HEK293 (cell line): ENCODE data around the gene TMEM247.

Experiments used
- CTCF ChIA-PET: fragments of 350-600 bp; formaldehyde crosslinking; extraction: SDS; loops from one replicate; lab custom pipeline; 2021; ENCODE audit warnings: antibody characterized with exemption; lab: Yijun Ruan, JAX
- POLR2A ChIA-PET: fragments of 300-600 bp; formaldehyde crosslinking; extraction: SDS; loops from one replicate; lab custom pipeline; 2020; ENCODE audit warnings: antibody characterized with exemption, inconsistent platforms; lab: Yijun Ruan, JAX
- H3K27ac ChIP-seq: fragments of 200-500 bp; sonication (Bioruptor generic); 2 replicates; pipeline ENCODE4 v1.5.1; 2014; ENCODE audit warnings: low read depth, low read length, control low read depth, inconsistent platforms; ENCODE audit errors: extremely low read depth
- H3K36me3 ChIP-seq, 2 experiments: fragments of 200-500 bp in 1 of 2; sonication (Bioruptor generic) in 1 of 2; 1 replicate in 1 of 2; 2 replicates in 1 of 2; pipeline ENCODE4 v1.5.1; 2014 to 2017; ENCODE audit warnings: inconsistent platforms in 2 of 2, low read length in 2 of 2; ENCODE audit not compliant: control insufficient read depth in 2 of 2, insufficient read depth in 1 of 2
- H3K4me1 ChIP-seq: fragments of 200-500 bp; sonication (Bioruptor generic); 2 replicates; pipeline ENCODE4 v1.5.1; 2014; ENCODE audit warnings: mild to moderate bottlenecking, low read length, inconsistent platforms; ENCODE audit not compliant: control insufficient read depth, insufficient read depth
- H3K4me3 ChIP-seq: 2 replicates; pipeline ENCODE4 v1.5.1; 2011; ENCODE audit warnings: low read depth, mild to moderate bottlenecking, control low read depth, low read length, moderate library complexity
- H3K9me3 ChIP-seq: fragments of 200-500 bp; sonication (Bioruptor generic); 2 replicates; pipeline ENCODE4 v1.5.1; 2014; ENCODE audit warnings: low read depth, low read length, inconsistent platforms; ENCODE audit not compliant: control insufficient read depth, insufficient read depth
- GLI2 ChIP-seq: fragments of 450-650 bp; formaldehyde crosslinking; IDR thresholded peaks from 2 replicates; pipeline ENCODE4; 2017; ENCODE audit warnings: missing biosample characterization, missing genetic modification characterization, low read depth, borderline replicate concordance
- HOXC10 ChIP-seq: sonication (generic); formaldehyde crosslinking; IDR thresholded peaks from 2 replicates; pipeline ENCODE4 v1.8.1; 2023; ENCODE audit warnings: mild to moderate bottlenecking, missing genetic modification reagents
- HOXD13 ChIP-seq: sonication (generic); formaldehyde crosslinking; IDR thresholded peaks from 2 replicates; pipeline ENCODE4 v1.8.0; 2022; ENCODE audit warnings: missing genetic modification reagents, borderline replicate concordance
- RBAK ChIP-seq: fragments of 450-650 bp; formaldehyde crosslinking; IDR thresholded peaks from 2 replicates; pipeline ENCODE4 v1.5.1; 2016; ENCODE audit warnings: missing biosample characterization, missing genetic modification characterization
- ZBTB7A ChIP-seq: fragments of 450-650 bp; formaldehyde crosslinking; IDR thresholded peaks from 2 replicates; pipeline ENCODE4 v1.5.1; 2016; ENCODE audit warnings: low read depth, missing biosample characterization, missing genetic modification characterization
- ZNF140 ChIP-seq: fragments of 450-650 bp; formaldehyde crosslinking; IDR thresholded peaks from 2 replicates; pipeline ENCODE4 v1.5.1; 2016; ENCODE audit warnings: missing biosample characterization, missing genetic modification characterization
- ZNF248 ChIP-seq: fragments of 450-650 bp; formaldehyde crosslinking; IDR thresholded peaks from 2 replicates; pipeline ENCODE4 v1.5.1; 2017; ENCODE audit warnings: missing biosample characterization, missing genetic modification characterization
- ZNF37A ChIP-seq: fragments of 450-650 bp; IDR thresholded peaks from 2 replicates; pipeline ENCODE4 v1.5.1; 2018; ENCODE audit warnings: missing biosample characterization, missing genetic modification characterization
- ZNF394 ChIP-seq: fragments of 450-650 bp; formaldehyde crosslinking; IDR thresholded peaks from 2 replicates; pipeline ENCODE4 v1.5.1; 2016; ENCODE audit warnings: missing biosample characterization, missing genetic modification characterization, mild to moderate bottlenecking, moderate library complexity, borderline replicate concordance
- ZNF416 ChIP-seq: fragments of 450-650 bp; formaldehyde crosslinking; IDR thresholded peaks from 2 replicates; pipeline ENCODE4 v1.5.1; 2016; ENCODE audit warnings: missing biosample characterization, missing genetic modification characterization
- ZNF473 ChIP-seq: fragments of 450-650 bp; formaldehyde crosslinking; IDR thresholded peaks from 2 replicates; pipeline ENCODE4 v1.5.1; 2017; ENCODE audit warnings: missing biosample characterization, missing genetic modification characterization
- ZNF501 ChIP-seq: fragments of 450-650 bp; formaldehyde crosslinking; IDR thresholded peaks from 2 replicates; pipeline ENCODE4 v1.5.1; 2016; ENCODE audit warnings: missing biosample characterization, missing genetic modification characterization
- ZNF529 ChIP-seq: fragments of 450-650 bp; formaldehyde crosslinking; IDR thresholded peaks from 2 replicates; pipeline ENCODE4 v1.5.1; 2017; ENCODE audit warnings: missing genetic modification characterization, missing biosample characterization; ENCODE audit not compliant: insufficient replicate concordance
- ZNF555 ChIP-seq: fragments of 450-650 bp; formaldehyde crosslinking; conservative IDR thresholded peaks from 2 replicates; pipeline ENCODE4 v1.5.1; 2017; ENCODE audit warnings: missing biosample characterization, mild to moderate bottlenecking, missing genetic modification characterization, inconsistent platforms
- ZNF623 ChIP-seq: fragments of 450-650 bp; formaldehyde crosslinking; IDR thresholded peaks from 2 replicates; pipeline ENCODE4 v1.5.1; 2016; ENCODE audit warnings: missing biosample characterization, missing genetic modification characterization
- ZNF658 ChIP-seq: fragments of 450-650 bp; formaldehyde crosslinking; IDR thresholded peaks from 2 replicates; pipeline ENCODE4; 2016; ENCODE audit warnings: missing biosample characterization, missing genetic modification characterization
- ZNF843 ChIP-seq: fragments of 450-650 bp; formaldehyde crosslinking; IDR thresholded peaks from 2 replicates; pipeline ENCODE4 v1.5.1; 2016; ENCODE audit warnings: missing biosample characterization, missing genetic modification characterization
- TF ChIP-seq, protein P1 (sequence below): fragments of 450-650 bp; formaldehyde crosslinking; IDR thresholded peaks from 2 replicates; pipeline ENCODE4 v1.5.1; 2016; ENCODE audit warnings: missing biosample characterization, missing genetic modification characterization
- TF ChIP-seq, protein P2 (sequence below): fragments of 450-650 bp; formaldehyde crosslinking; IDR thresholded peaks from 2 replicates; pipeline ENCODE4 v1.5.1; 2017; ENCODE audit warnings: missing biosample characterization, missing genetic modification characterization
- TF ChIP-seq, protein P3 (sequence below): fragments of 450-650 bp; formaldehyde crosslinking; IDR thresholded peaks from 2 replicates; pipeline ENCODE4 v1.5.1; 2016; ENCODE audit warnings: missing biosample characterization, missing genetic modification characterization
- TF ChIP-seq, protein P4 (sequence below): fragments of 450-650 bp; formaldehyde crosslinking; conservative IDR thresholded peaks from 2 replicates; pipeline ENCODE4 v1.5.1; 2016; ENCODE audit warnings: low read depth, missing biosample characterization, missing genetic modification characterization

TMEM247 gene

DNA sequence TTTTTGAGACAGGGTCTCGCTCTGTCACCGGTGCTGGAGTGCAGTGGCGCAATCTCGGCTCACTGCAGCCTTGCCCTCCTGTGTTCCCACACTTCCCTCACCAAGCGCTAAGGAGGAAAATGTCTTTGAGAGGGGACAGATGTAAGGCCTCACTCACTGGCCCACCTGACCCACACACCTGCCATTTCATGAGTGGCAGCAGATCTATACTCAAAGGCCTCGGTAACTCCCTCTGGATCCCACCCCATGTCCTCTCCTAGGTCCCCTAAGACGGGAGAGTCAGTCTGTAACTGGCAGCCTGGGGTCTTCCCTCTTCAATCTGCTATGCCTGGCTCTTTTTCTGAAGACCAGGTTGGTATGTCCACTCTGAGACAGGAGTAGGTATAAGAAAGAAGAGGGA is 12.9 kb downstream of the TMEM247 start (continued):
- TF ChIP-seq, protein P1, sequence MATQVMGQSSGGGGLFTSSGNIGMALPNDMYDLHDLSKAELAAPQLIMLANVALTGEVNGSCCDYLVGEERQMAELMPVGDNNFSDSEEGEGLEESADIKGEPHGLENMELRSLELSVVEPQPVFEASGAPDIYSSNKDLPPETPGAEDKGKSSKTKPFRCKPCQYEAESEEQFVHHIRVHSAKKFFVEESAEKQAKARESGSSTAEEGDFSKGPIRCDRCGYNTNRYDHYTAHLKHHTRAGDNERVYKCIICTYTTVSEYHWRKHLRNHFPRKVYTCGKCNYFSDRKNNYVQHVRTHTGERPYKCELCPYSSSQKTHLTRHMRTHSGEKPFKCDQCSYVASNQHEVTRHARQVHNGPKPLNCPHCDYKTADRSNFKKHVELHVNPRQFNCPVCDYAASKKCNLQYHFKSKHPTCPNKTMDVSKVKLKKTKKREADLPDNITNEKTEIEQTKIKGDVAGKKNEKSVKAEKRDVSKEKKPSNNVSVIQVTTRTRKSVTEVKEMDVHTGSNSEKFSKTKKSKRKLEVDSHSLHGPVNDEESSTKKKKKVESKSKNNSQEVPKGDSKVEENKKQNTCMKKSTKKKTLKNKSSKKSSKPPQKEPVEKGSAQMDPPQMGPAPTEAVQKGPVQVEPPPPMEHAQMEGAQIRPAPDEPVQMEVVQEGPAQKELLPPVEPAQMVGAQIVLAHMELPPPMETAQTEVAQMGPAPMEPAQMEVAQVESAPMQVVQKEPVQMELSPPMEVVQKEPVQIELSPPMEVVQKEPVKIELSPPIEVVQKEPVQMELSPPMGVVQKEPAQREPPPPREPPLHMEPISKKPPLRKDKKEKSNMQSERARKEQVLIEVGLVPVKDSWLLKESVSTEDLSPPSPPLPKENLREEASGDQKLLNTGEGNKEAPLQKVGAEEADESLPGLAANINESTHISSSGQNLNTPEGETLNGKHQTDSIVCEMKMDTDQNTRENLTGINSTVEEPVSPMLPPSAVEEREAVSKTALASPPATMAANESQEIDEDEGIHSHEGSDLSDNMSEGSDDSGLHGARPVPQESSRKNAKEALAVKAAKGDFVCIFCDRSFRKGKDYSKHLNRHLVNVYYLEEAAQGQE = no peak
- TF ChIP-seq ZNF37A (tag by site-specific recombination) (no peak), ZNF416 (tag by site-specific recombination) (no peak), RBAK (no peak)

DNA sequence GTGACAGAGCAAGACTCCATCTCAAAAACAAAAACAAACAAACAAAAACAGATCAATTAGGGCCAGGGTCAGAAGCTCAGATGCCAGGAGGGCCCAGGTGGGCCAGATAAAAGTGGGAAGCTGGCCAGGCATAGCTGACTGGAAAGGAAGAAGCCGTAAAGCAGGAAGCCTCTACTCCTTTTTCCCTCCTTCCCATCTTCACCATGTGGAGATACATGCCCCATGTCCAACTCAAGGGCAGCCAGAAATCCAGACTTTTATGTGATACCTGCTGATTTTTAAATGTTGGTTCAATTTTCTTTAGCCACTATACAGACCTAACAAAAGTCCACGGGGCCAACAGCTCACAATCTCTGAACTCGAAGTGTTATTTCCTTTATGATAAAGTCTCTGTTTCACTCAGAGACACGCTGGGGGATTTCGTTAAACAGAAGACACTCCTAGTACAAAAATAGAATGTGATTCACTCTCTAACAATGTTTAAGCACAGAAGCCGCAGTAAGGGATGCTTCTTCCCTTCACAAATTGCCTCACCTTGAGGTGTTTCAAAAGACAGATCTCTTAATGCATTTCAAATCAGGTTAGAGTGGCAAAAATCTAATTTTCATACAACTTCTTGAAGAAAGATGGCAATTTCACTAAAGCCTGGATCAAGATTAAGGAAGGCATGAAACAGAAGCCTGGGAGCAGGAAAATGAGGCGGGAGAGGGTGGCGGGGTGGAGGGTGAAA is 14.0 kb downstream of the TMEM247 start:
- H3K27ac ChIP-seq = no peak overlapping the region
- no peaks in the 10 kb centered on the region for H3K9me3 ChIP-seq
- H3K4me3 ChIP-seq = no peak overlapping the region
- TF ChIP-seq ZNF501 (tag by site-specific recombination) = no peak
- TF ChIP-seq ZNF394 (tag by site-specific recombination) = no peak
- TF ChIP-seq ZNF658 (tag by site-specific recombination) = no peak
- TF ChIP-seq, protein P2, sequence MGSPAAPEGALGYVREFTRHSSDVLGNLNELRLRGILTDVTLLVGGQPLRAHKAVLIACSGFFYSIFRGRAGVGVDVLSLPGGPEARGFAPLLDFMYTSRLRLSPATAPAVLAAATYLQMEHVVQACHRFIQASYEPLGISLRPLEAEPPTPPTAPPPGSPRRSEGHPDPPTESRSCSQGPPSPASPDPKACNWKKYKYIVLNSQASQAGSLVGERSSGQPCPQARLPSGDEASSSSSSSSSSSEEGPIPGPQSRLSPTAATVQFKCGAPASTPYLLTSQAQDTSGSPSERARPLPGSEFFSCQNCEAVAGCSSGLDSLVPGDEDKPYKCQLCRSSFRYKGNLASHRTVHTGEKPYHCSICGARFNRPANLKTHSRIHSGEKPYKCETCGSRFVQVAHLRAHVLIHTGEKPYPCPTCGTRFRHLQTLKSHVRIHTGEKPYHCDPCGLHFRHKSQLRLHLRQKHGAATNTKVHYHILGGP (tag by site-specific recombination) = no peak
- TF ChIP-seq ZNF623 (tag by site-specific recombination) = no peak
- no peak for TF ChIP-seq ZNF248 (tag by site-specific recombination)
- TF ChIP-seq, protein P3, sequence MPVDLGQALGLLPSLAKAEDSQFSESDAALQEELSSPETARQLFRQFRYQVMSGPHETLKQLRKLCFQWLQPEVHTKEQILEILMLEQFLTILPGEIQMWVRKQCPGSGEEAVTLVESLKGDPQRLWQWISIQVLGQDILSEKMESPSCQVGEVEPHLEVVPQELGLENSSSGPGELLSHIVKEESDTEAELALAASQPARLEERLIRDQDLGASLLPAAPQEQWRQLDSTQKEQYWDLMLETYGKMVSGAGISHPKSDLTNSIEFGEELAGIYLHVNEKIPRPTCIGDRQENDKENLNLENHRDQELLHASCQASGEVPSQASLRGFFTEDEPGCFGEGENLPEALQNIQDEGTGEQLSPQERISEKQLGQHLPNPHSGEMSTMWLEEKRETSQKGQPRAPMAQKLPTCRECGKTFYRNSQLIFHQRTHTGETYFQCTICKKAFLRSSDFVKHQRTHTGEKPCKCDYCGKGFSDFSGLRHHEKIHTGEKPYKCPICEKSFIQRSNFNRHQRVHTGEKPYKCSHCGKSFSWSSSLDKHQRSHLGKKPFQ (tag by site-specific recombination) = no peak
- TF ChIP-seq GLI2 (tag by site-specific recombination) = no peak
- TF ChIP-seq, all 188 proteins: peak for 0
- ChIA-PET CTCF (interaction anchor here (0.6 to 1.0 kb wide), 3 partner anchors 12 to 334 kb away, joined by 3 to 4 read pairs (median 3); no protein-coding TSS in a partner anchor), POLR2A (no interaction called here)
- H3K36me3 ChIP-seq = no peaks in the 10 kb centered on the region
- H3K4me1 ChIP-seq = no peaks in the 10 kb centered on the region

DNA sequence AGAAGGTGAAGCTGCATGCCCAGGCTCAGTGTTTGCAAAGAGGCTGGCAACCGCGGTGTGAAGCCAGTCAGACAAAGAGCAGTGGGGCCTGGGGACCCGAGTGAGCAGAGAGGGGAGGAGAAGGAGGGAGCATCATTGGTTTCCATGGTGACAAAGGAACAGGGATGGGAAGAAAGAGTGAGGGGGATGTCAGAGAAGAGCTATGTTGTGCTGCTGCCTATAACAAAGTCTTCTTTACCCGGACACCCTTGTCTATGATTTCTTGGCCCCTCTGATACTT is 14.5 kb downstream of the TMEM247 start:
- no peaks in the 10 kb centered on the region for H3K36me3 ChIP-seq
- ChIA-PET POLR2A (no interaction called here), CTCF (no interaction called here)
- H3K9me3 ChIP-seq = no peaks in the 10 kb centered on the region
- no peaks in the 10 kb centered on the region for H3K4me1 ChIP-seq
- no peak overlapping the region for H3K4me3 ChIP-seq
- H3K27ac ChIP-seq = no peak overlapping the region
- TF ChIP-seq ZNF473 (no peak), ZNF555 (tag by site-specific recombination) (no peak), HOXD13 (no peak), ZNF843 (tag by site-specific recombination) (no peak), ZNF529 (tag by site-specific recombination) (no peak), ZBTB7A (tag by site-specific recombination) (no peak), ZNF140 (tag by site-specific recombination) (no peak), HOXC10 (CRISPR knock-in tag) (no peak)
- TF ChIP-seq, protein P4, sequence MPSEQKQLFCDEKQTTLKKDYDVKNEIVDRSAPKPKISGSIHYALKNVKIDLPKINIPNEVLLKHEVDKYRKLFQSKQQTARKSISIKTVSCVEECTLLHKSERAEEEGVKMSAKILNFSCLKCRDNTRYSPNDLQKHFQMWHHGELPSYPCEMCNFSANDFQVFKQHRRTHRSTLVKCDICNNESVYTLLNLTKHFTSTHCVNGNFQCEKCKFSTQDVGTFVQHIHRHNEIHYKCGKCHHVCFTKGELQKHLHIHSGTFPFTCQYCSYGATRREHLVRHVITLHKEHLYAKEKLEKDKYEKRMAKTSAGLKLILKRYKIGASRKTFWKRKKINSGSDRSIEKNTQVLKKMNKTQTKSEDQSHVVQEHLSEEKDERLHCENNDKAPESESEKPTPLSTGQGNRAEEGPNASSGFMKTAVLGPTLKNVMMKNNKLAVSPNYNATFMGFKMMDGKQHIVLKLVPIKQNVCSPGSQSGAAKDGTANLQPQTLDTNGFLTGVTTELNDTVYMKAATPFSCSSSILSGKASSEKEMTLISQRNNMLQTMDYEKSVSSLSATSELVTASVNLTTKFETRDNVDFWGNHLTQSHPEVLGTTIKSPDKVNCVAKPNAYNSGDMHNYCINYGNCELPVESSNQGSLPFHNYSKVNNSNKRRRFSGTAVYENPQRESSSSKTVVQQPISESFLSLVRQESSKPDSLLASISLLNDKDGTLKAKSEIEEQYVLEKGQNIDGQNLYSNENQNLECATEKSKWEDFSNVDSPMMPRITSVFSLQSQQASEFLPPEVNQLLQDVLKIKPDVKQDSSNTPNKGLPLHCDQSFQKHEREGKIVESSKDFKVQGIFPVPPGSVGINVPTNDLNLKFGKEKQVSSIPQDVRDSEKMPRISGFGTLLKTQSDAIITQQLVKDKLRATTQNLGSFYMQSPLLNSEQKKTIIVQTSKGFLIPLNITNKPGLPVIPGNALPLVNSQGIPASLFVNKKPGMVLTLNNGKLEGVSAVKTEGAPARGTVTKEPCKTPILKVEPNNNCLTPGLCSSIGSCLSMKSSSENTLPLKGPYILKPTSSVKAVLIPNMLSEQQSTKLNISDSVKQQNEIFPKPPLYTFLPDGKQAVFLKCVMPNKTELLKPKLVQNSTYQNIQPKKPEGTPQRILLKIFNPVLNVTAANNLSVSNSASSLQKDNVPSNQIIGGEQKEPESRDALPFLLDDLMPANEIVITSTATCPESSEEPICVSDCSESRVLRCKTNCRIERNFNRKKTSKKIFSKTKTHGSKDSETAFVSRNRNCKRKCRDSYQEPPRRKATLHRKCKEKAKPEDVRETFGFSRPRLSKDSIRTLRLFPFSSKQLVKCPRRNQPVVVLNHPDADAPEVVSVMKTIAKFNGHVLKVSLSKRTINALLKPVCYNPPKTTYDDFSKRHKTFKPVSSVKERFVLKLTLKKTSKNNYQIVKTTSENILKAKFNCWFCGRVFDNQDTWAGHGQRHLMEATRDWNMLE = no peak
